K562 (cell line): ENCODE data around the gene MRPL44. TPM values are rescaled to one million over a fixed set of nuclear protein-coding genes. Genes with fewer than 3 reads are reported as not detected.

Source experiments
- ARID1B ChIP-seq: fragments of 450-650 bp; IDR thresholded peaks from 2 replicates; pipeline ENCODE4 v1.6.1; 2016; ENCODE audit warnings: antibody characterized with exemption, mild to moderate bottlenecking, inconsistent platforms
- ATF7 ChIP-seq: fragments of 450-650 bp; IDR thresholded peaks from 2 replicates; pipeline ENCODE4 v1.7.1; 2014; ENCODE audit warnings: mild to moderate bottlenecking, moderate library complexity
- CBX1 ChIP-seq: sonication (generic); IDR thresholded peaks from 2 replicates; pipeline ENCODE4 v1.6.1; 2016; ENCODE audit warnings: antibody characterized with exemption, low read depth, mild to moderate bottlenecking
- CCNT2 ChIP-seq: IDR thresholded peaks from 2 replicates; pipeline ENCODE4 v1.6.1; 2011; ENCODE audit warnings: borderline replicate concordance, low read depth, mild to moderate bottlenecking, moderate library complexity, mixed read lengths, low read length; ENCODE audit not compliant: insufficient read length; ENCODE audit errors: extremely low read depth
- CREM ChIP-seq: IDR thresholded peaks from 2 replicates; pipeline ENCODE4 v1.6.1; 2014; ENCODE audit warnings: antibody characterized with exemption, low read depth
- DMBX1 ChIP-seq: fragments of 250-450 bp; sonication (Bioruptor Pico); IDR thresholded peaks from 2 replicates; pipeline ENCODE4 v1.8.0; 2022; ENCODE audit warnings: inconsistent platforms, mild to moderate bottlenecking, moderate library complexity, borderline replicate concordance
- HMGN3 ChIP-seq: IDR thresholded peaks from 2 replicates; pipeline ENCODE4 v1.6.1; 2011; ENCODE audit warnings: borderline replicate concordance, low read depth, mild to moderate bottlenecking, mixed read lengths, low read length; ENCODE audit not compliant: insufficient read length; ENCODE audit errors: extremely low read depth
- KLF6 ChIP-seq: fragments of 250-450 bp; sonication (Bioruptor Pico); IDR thresholded peaks from 2 replicates; pipeline ENCODE4 v1.4.0; 2020; ENCODE audit warnings: mild to moderate bottlenecking, moderate library complexity, borderline replicate concordance
- NCOA2 ChIP-seq, 2 experiments: fragments of 450-650 bp; IDR thresholded peaks; 2 replicates each; pipeline ENCODE4 v1.6.1; 2018; ENCODE audit warnings: mild to moderate bottlenecking in 2 of 2, moderate library complexity in 1 of 2; ENCODE audit not compliant: partially characterized antibody in 2 of 2
- NCOA6 ChIP-seq: fragments of 450-650 bp; IDR thresholded peaks from 2 replicates; pipeline ENCODE4 v1.6.1; 2017; ENCODE audit warnings: mild to moderate bottlenecking
- NFRKB ChIP-seq: fragments of 450-650 bp; IDR thresholded peaks from 2 replicates; pipeline ENCODE4 v1.6.1; 2016; ENCODE audit warnings: low read depth
- SIX5 ChIP-seq, 2 experiments: IDR thresholded peaks; 2 replicates each; pipeline ENCODE4 v1.6.1; 2011; ENCODE audit warnings: low read length in 2 of 2, borderline replicate concordance in 1 of 2, low read depth in 1 of 2, mild to moderate bottlenecking in 1 of 2, moderate library complexity in 1 of 2; ENCODE audit not compliant: insufficient read depth in 1 of 2
- SPI1 ChIP-seq: IDR thresholded peaks from 2 replicates; pipeline ENCODE4 v1.6.1; 2011; ENCODE audit warnings: low read depth, low read length, control low read depth, borderline replicate concordance
- TARDBP ChIP-seq: fragments of 450-650 bp; IDR thresholded peaks from 2 replicates; pipeline ENCODE4 v1.6.1; 2016
- TEAD4 ChIP-seq, 2 experiments: sonication (generic) in 1 of 2; formaldehyde crosslinking in 1 of 2; IDR thresholded peaks; 2 replicates each; pipeline versions ENCODE4 v1.6.1 to v1.8.0; 2012 to 2022; ENCODE audit warnings: borderline replicate concordance in 1 of 2, inconsistent platforms in 1 of 2, low read length in 1 of 2, mild to moderate bottlenecking in 1 of 2, missing genetic modification reagents in 1 of 2
- TRIM28 ChIP-seq: fragments of 450-650 bp; IDR thresholded peaks from 2 replicates; pipeline ENCODE4 v1.6.1; 2017
- ZBTB7A ChIP-seq: IDR thresholded peaks from 2 replicates; pipeline ENCODE4 v1.6.1; 2011; ENCODE audit warnings: low read depth, mild to moderate bottlenecking, low read length, moderate library complexity, borderline replicate concordance; ENCODE audit not compliant: control insufficient read depth
- ZNF175 ChIP-seq: fragments of 200-800 bp; sonication (Bioruptor generic); IDR thresholded peaks from 2 replicates; pipeline ENCODE4 v1.6.1; 2016; ENCODE audit warnings: low read depth, mild to moderate bottlenecking, missing genetic modification characterization, missing compliant biosample characterization
- ZNF639 ChIP-seq, 2 experiments: fragments of 200-800 bp in 1 of 2; sonication (Bioruptor generic) in 1 of 2; sonication (generic) in 1 of 2; formaldehyde crosslinking in 1 of 2; IDR thresholded peaks in 1 of 2; conservative IDR thresholded peaks in 1 of 2; 2 replicates each; pipeline versions ENCODE4 v1.5.0 to v1.6.1; 2016 to 2020; ENCODE audit warnings: missing compliant biosample characterization in 1 of 2, missing genetic modification characterization in 1 of 2, missing genetic modification reagents in 1 of 2
- polyA plus RNA-seq, 8 experiments: library from polyadenylated mRNA; depleted of rRNA in 4 of 8; stranded (reverse) in 5 of 8; unstranded in 3 of 8; fragments of >200 nt; fragmentation: Nextera tagmentation in 2 of 8; fragmentation: Illumina TruSeq in 1 of 8; extraction: Ambion mirVana in 2 of 8; extraction: Trizol in 1 of 8; gene quantifications; 2 replicates each; pipeline versions ENCODE4 v1.2.1 to v1.2.3, GENCODE V29; 2011 to 2014; ENCODE audit warnings: inconsistent platforms in 1 of 8, missing spikeins in 1 of 8
- total RNA-seq, 7 experiments: library from RNA; depleted of rRNA in 6 of 7; stranded (reverse); fragments of >200 nt in 6 of 7; fragmentation: Illumina TruSeq in 2 of 7; extraction: Trizol in 2 of 7; gene quantifications; 2 replicates each; pipeline versions ENCODE4 v1.2.1 to v1.2.3, GENCODE V29; 2011 to 2021; ENCODE audit warnings: low replicate concordance in 1 of 7
- TF ChIP-seq, protein P1 (sequence below), 2 experiments: fragments of 150-350 bp in 1 of 2; IDR thresholded peaks; 2 replicates each; pipeline ENCODE4 v1.6.1; 2012 to 2016; ENCODE audit warnings: low read depth in 2 of 2, low read length in 2 of 2, mild to moderate bottlenecking in 1 of 2, moderate library complexity in 1 of 2

The MRPL44 gene
- total and polyA plus RNA-seq, 9 of the 15 experiments (the other 6 are each of a cell fraction or from before 2014, with no cell fraction given) = 10.4 to 26.0 (median 20.2) TPM

DNA sequence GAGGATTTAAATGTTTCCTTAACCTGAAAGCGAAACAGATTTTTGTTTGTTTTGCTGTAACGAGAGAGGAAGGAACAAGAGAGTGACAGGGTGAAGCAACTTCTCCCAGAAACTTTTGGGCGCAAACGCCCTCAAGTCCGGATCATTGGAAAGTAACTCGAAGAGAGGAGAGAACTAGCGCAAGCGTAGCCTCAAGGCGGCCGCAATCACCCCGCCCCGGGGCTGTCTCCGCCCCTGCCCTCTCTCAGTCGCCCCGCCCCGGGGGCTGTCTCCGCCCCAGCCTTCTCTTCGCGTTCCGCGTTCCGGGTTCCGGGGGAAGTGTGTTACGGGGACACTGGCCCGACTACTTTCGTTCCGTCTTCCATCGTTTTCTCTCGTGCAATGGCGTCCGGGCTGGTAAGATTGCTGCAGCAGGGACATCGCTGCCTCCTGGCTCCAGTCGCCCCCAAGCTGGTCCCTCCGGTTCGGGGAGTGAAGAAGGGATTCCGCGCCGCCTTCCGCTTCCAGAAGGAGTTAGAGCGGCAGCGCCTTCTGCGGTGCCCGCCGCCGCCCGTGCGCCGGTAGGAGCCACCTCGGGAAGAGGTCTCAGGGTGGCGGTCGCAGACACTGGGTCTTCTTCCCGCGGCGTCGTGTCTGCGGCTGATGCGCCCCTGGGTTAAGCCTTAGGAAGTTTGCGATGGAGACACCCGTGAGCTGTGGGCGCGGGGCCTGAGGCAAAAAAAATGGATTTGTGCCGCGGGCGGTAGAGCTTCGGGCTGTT, at the start of gene MRPL44 (continued):
- TF ChIP-seq HMGN3 (peak; percentile 62), KLF6 (CRISPR knock-in tag) (no peak; the same call in 1 of the 2 replicates), NCOA6 (no peak), SIX5 (IDR thresholded peaks at IDR 0.05; ENCODE audit: borderline replicate concordance in 1 of 2, insufficient read depth in 1 of 2, low read depth in 1 of 2, low read length in 2 of 2) (peak; percentile 58 to 65), ZNF175 (CRISPR knock-in tag) (0 out of 2 replicates have a peak, but pooled peaks have one; percentile 26), ZNF639 (CRISPR knock-in tag; conservative IDR thresholded peaks at IDR 0.05 in 1 of 2, IDR thresholded peaks at IDR 0.05 in 1 of 2) (peak in 1 of 2 experiments; percentile 79; a peak in 2 of 4 replicates), CBX1 (peak; percentile 63; the same call in 1 of the 2 replicates), NFRKB (peak; percentile 100), CREM (peak; percentile 83), DMBX1 (CRISPR knock-in tag) (no peak), ATF7 (peak; percentile 77; the same call in 1 of the 2 replicates), TARDBP (0 out of 2 replicates have a peak, but pooled peaks have one; percentile 67), CCNT2 (peak; percentile 82), TEAD4 (IDR thresholded peaks at IDR 0.05; ENCODE audit: low read length) (peak; percentile 61), TEAD4 (CRISPR knock-in tag; IDR thresholded peaks at IDR 0.05; ENCODE audit: borderline replicate concordance) (no peak), ZBTB7A (peak; percentile 66; the same call in 1 of the 2 replicates), TRIM28 (peak; percentile 81), ARID1B (peak; percentile 33; the same call in 1 of the 2 replicates), SPI1 (0 out of 2 replicates have a peak, but pooled peaks have one; percentile 10), NCOA2 (IDR thresholded peaks at IDR 0.05; ENCODE audit: partially characterized antibody in 2 of 2) (no peak)
- TF ChIP-seq, protein P1, sequence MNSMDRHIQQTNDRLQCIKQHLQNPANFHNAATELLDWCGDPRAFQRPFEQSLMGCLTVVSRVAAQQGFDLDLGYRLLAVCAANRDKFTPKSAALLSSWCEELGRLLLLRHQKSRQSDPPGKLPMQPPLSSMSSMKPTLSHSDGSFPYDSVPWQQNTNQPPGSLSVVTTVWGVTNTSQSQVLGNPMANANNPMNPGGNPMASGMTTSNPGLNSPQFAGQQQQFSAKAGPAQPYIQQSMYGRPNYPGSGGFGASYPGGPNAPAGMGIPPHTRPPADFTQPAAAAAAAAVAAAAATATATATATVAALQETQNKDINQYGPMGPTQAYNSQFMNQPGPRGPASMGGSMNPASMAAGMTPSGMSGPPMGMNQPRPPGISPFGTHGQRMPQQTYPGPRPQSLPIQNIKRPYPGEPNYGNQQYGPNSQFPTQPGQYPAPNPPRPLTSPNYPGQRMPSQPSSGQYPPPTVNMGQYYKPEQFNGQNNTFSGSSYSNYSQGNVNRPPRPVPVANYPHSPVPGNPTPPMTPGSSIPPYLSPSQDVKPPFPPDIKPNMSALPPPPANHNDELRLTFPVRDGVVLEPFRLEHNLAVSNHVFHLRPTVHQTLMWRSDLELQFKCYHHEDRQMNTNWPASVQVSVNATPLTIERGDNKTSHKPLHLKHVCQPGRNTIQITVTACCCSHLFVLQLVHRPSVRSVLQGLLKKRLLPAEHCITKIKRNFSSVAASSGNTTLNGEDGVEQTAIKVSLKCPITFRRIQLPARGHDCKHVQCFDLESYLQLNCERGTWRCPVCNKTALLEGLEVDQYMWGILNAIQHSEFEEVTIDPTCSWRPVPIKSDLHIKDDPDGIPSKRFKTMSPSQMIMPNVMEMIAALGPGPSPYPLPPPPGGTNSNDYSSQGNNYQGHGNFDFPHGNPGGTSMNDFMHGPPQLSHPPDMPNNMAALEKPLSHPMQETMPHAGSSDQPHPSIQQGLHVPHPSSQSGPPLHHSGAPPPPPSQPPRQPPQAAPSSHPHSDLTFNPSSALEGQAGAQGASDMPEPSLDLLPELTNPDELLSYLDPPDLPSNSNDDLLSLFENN (IDR thresholded peaks at IDR 0.05; ENCODE audit: low read depth in 2 of 2, low read length in 2 of 2) = 0 out of 4 replicates have a peak, but pooled peaks of 1 of the 2 experiments have one; percentile 42
